Measurements from ENCODE around the gene FER1L5. TPM values are rescaled to one million over a fixed set of nuclear protein-coding genes. Genes with fewer than 3 reads are reported as not detected.

The FER1L5 gene
- total RNA-seq, 2 experiments from 2014 or later: not detected

DNA sequence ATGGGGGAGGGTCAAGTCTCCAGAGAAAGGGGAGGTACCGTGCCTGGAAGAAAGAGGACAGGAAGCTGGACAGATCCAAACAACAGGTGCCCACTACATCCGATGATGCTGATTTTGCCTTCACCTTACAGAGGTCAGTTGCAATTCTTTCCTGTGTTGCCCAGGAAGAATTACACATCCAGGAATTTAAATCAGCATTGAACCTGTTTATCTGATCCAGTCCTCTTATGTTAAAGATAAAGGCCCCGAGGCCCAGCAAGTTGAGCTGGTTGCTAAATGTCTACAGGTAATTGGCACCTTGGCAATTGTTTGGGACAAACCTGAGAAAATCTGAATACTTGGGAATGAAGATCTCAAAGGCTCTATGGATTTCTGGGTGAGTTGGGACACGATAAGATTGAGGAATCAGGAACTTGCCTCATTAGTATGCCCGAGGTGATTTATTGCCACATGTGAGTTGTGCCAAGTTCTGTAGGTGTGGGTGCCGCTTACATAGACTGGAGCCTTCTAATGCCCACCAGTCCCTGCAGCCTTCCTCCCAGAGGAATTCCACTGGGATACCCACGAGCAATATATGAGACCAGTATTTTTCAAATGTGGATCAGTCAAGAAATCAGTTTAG is 111.2 kb downstream of the FER1L5 start:
- Histone ChIP-seq H3K4me1 (ENCODE audit: insufficient read depth, low read length, poor library complexity, severe bottlenecking) (peaks cover 2% of the 10 kb centered on the region), H4K20me1 (ENCODE audit: insufficient read depth, low read length) (no peaks in the 10 kb centered on the region), H3K36me3 (ENCODE audit: insufficient read depth, low read length) (no peaks in the 10 kb centered on the region), H3K27ac (ENCODE audit: low read depth, low read length, poor library complexity, severe bottlenecking) (no peak overlapping the region), H3K9me3 (ENCODE audit: low read length) (no peaks in the 10 kb centered on the region), H3K79me2 (ENCODE audit: insufficient read depth, low read depth, low read length) (no peaks in the 10 kb centered on the region), H3K4me3 (ENCODE audit: low read depth, low read length, poor library complexity, severe bottlenecking) (no peak overlapping the region), H3K4me2 (ENCODE audit: low read length) (no peak overlapping the region), H3K9me2 (ENCODE audit: insufficient read depth, low read length) (no peaks in the 10 kb centered on the region), H2AFZ (ENCODE audit: low read length) (no peak overlapping the region)
- TF ChIP-seq EZH2phosphoT487 (IDR thresholded peaks at IDR 0.05; ENCODE audit: borderline replicate concordance, low read depth, low read length): no peak
- TF ChIP-seq, protein P1, sequence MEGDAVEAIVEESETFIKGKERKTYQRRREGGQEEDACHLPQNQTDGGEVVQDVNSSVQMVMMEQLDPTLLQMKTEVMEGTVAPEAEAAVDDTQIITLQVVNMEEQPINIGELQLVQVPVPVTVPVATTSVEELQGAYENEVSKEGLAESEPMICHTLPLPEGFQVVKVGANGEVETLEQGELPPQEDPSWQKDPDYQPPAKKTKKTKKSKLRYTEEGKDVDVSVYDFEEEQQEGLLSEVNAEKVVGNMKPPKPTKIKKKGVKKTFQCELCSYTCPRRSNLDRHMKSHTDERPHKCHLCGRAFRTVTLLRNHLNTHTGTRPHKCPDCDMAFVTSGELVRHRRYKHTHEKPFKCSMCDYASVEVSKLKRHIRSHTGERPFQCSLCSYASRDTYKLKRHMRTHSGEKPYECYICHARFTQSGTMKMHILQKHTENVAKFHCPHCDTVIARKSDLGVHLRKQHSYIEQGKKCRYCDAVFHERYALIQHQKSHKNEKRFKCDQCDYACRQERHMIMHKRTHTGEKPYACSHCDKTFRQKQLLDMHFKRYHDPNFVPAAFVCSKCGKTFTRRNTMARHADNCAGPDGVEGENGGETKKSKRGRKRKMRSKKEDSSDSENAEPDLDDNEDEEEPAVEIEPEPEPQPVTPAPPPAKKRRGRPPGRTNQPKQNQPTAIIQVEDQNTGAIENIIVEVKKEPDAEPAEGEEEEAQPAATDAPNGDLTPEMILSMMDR (conservative IDR thresholded peaks at IDR 0.05; ENCODE audit: low read length): no peak
- CTCF ChIA-PET (ENCODE audit: unreplicated experiment): no interaction called here
- BruUV-seq (replicated peaks): no TSS peak
- DNase-seq (ENCODE audit: low spot score): no peak
- intact Hi-C loops (cut with micrococcal nuclease; ENCODE audit: unreplicated experiment): no loop called here
- POLR2A ChIA-PET: no interaction called here

DNA sequence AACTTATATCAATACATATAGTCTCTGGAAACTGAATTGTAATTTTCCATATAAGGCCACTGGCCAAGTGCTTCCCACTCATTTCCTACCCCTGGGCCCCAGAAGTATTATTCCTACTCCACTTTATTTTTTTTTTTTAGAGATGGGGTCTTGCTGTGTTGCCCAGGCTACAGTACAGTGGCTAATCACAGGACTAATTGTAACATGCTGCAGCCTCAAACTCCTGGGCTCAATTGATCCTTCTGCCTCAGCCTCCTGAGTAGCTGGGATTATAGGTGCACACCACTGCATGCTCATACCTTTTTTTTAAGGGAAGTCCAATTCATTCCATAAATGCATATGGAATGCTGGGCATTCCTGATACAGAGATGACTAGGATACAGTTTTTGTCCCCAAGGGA is 111.8 kb downstream of the FER1L5 start:
- Histone ChIP-seq H3K4me1 (ENCODE audit: insufficient read depth, low read length, poor library complexity, severe bottlenecking) (peaks cover 8% of the 10 kb centered on the region), H4K20me1 (ENCODE audit: insufficient read depth, low read length) (no peaks in the 10 kb centered on the region), H3K79me2 (ENCODE audit: insufficient read depth, low read depth, low read length) (no peaks in the 10 kb centered on the region), H3K9me2 (ENCODE audit: insufficient read depth, low read length) (no peaks in the 10 kb centered on the region), H3K4me3 (ENCODE audit: low read depth, low read length, poor library complexity, severe bottlenecking) (no peak overlapping the region), H3K36me3 (ENCODE audit: insufficient read depth, low read length) (no peaks in the 10 kb centered on the region), H2AFZ (ENCODE audit: low read length) (no peak overlapping the region), H3K4me2 (ENCODE audit: low read length) (no peak overlapping the region), H3K27ac (ENCODE audit: low read depth, low read length, poor library complexity, severe bottlenecking) (no peak overlapping the region), H3K9me3 (ENCODE audit: low read length) (no peaks in the 10 kb centered on the region)
- BruUV-seq (replicated peaks): no TSS peak
- intact Hi-C loops (cut with micrococcal nuclease; ENCODE audit: unreplicated experiment): no loop called here
- DNase-seq (ENCODE audit: low spot score): no peak
- POLR2A ChIA-PET: no interaction called here
- TF ChIP-seq EZH2phosphoT487 (IDR thresholded peaks at IDR 0.05; ENCODE audit: borderline replicate concordance, low read depth, low read length): no peak
- TF ChIP-seq, protein P1 (conservative IDR thresholded peaks at IDR 0.05; ENCODE audit: low read length): no peak
- CTCF ChIA-PET (ENCODE audit: unreplicated experiment): no interaction called here

Other genes starting within 250 kb of the FER1L5 start
- not detected in 2 replicates for gene NEURL3, start 137.4 kb upstream of the FER1L5 start, total RNA-seq (2014; rRNA removed; shearing (Covaris generic))
- gene NEURL3, start 137.4 kb upstream of the FER1L5 start, total RNA-seq (2022): not detected in 2 replicates
- gene ARID5A, start 106.0 kb upstream of the FER1L5 start, total RNA-seq (2014; rRNA removed; shearing (Covaris generic)): 4.4 and 6.0 TPM in 2 replicates
- 5.7 and 6.0 TPM in 2 replicates for gene ARID5A, start 106.0 kb upstream of the FER1L5 start, total RNA-seq (2022)
- 40.4 and 46.4 TPM in 2 replicates for gene KANSL3, start 4.5 kb upstream of the FER1L5 start, total RNA-seq (2014; rRNA removed; shearing (Covaris generic))
- 51.6 and 63.3 TPM in 2 replicates for gene KANSL3, start 4.5 kb upstream of the FER1L5 start, total RNA-seq (2022)
- gene LMAN2L, start 97.3 kb downstream of the FER1L5 start, total RNA-seq (2014; rRNA removed; shearing (Covaris generic)): 12.9 and 15.5 TPM in 2 replicates
- 10.8 and 11.3 TPM in 2 replicates for gene LMAN2L, start 97.3 kb downstream of the FER1L5 start, total RNA-seq (2022)
- gene CNNM4, start 118.1 kb downstream of the FER1L5 start, total RNA-seq (2014; rRNA removed; shearing (Covaris generic)): 5.1 and 5.4 TPM in 2 replicates
- 5.9 and 6.4 TPM in 2 replicates for gene CNNM4, start 118.1 kb downstream of the FER1L5 start, total RNA-seq (2022)
- 9.1 and 13.5 TPM in 2 replicates for gene CNNM3, start 173.5 kb downstream of the FER1L5 start, total RNA-seq (2014; rRNA removed; shearing (Covaris generic))
- gene CNNM3, start 173.5 kb downstream of the FER1L5 start, total RNA-seq (2022): 18.2 and 18.6 TPM in 2 replicates
- 6.4 and 6.5 TPM in 2 replicates for gene ANKRD23, start 201.3 kb downstream of the FER1L5 start, total RNA-seq (2014; rRNA removed; shearing (Covaris generic))
- 6.7 and 6.9 TPM in 2 replicates for gene ANKRD23, start 201.3 kb downstream of the FER1L5 start, total RNA-seq (2022)
- 16.0 and 24.1 TPM in 2 replicates for gene ANKRD39, start 215.3 kb downstream of the FER1L5 start, total RNA-seq (2014; rRNA removed; shearing (Covaris generic))
- gene ANKRD39, start 215.3 kb downstream of the FER1L5 start, total RNA-seq (2022): 20.7 and 22.2 TPM in 2 replicates
- gene SEMA4C, start 227.3 kb downstream of the FER1L5 start, total RNA-seq (2014; rRNA removed; shearing (Covaris generic)): 0.06 TPM in 1 of 2 replicates, not detected in the other
- gene SEMA4C, start 227.3 kb downstream of the FER1L5 start, total RNA-seq (2022): 0.19 TPM in 1 of 2 replicates, not detected in the other